HepG2 (cell line): ENCODE measurements around the gene PACSIN1. TPM values are rescaled to one million over a fixed set of nuclear protein-coding genes. Genes with fewer than 3 reads are reported as not detected.

Source experiments
- GABPB1 ChIP-seq: IDR thresholded peaks from 2 replicates; pipeline ENCODE4 v1.6.1; 2016; ENCODE audit warnings: mild to moderate bottlenecking, missing genetic modification reagents, moderate library complexity, missing compliant biosample characterization
- GATA4 ChIP-seq: sonication (generic); IDR thresholded peaks from 2 replicates; pipeline ENCODE4 v1.6.1; 2016; ENCODE audit warnings: antibody characterized with exemption, low read depth, borderline replicate concordance
- JUN ChIP-seq: sonication (generic); formaldehyde crosslinking; IDR thresholded peaks from 2 replicates; pipeline ENCODE4 v1.4.0; 2020; ENCODE audit warnings: mild to moderate bottlenecking, missing genetic modification reagents
- JUND ChIP-seq: sonication (generic); formaldehyde crosslinking; IDR thresholded peaks from 2 replicates; pipeline ENCODE4 v1.8.0; 2022; ENCODE audit warnings: mild to moderate bottlenecking, missing genetic modification reagents
- MIXL1 ChIP-seq: IDR thresholded peaks from 2 replicates; pipeline ENCODE4 v1.6.1; 2016
- MTF2 ChIP-seq: sonication (generic); formaldehyde crosslinking; IDR thresholded peaks from 2 replicates; pipeline ENCODE4 v1.5.0; 2020; ENCODE audit warnings: missing genetic modification reagents, borderline replicate concordance
- PRDM15 ChIP-seq: sonication (generic); formaldehyde crosslinking; IDR thresholded peaks from 2 replicates; pipeline ENCODE4 v1.4.0; 2020; ENCODE audit warnings: missing genetic modification reagents
- REST ChIP-seq, 2 experiments: IDR thresholded peaks; 2 replicates each; pipeline ENCODE4 v1.6.1; 2011 to 2012; ENCODE audit warnings: low read length in 2 of 2, borderline replicate concordance in 1 of 2, low read depth in 1 of 2, mild to moderate bottlenecking in 1 of 2, moderate library complexity in 1 of 2
- SIN3B ChIP-seq: fragments of 150-350 bp; IDR thresholded peaks from 2 replicates; pipeline ENCODE4 v1.6.1; 2014; ENCODE audit warnings: low read length
- SMAD9 ChIP-seq: sonication (generic); formaldehyde crosslinking; IDR thresholded peaks from 2 replicates; pipeline ENCODE4 v1.5.1; 2020; ENCODE audit warnings: mild to moderate bottlenecking, missing genetic modification reagents
- ZBTB20 ChIP-seq: sonication (generic); formaldehyde crosslinking; IDR thresholded peaks from 2 replicates; pipeline ENCODE4 v1.8.1; 2023; ENCODE audit warnings: missing genetic modification reagents, low read depth, mild to moderate bottlenecking, borderline replicate concordance
- ZFP36L1 ChIP-seq: sonication (generic); formaldehyde crosslinking; IDR thresholded peaks from 2 replicates; pipeline ENCODE4 v1.8.0; 2022; ENCODE audit warnings: mild to moderate bottlenecking, missing genetic modification reagents, moderate library complexity
- ZNF3 ChIP-seq: IDR thresholded peaks from 2 replicates; pipeline ENCODE4 v1.7.0; 2017; ENCODE audit warnings: inconsistent platforms
- ZNF33B ChIP-seq: sonication (generic); formaldehyde crosslinking; IDR thresholded peaks from 2 replicates; pipeline ENCODE4 v1.5.1; 2020; ENCODE audit warnings: mild to moderate bottlenecking, missing genetic modification reagents
- polyA plus RNA-seq, 8 experiments: library from polyadenylated mRNA; depleted of rRNA in 3 of 8; stranded (reverse) in 7 of 8; unstranded in 1 of 8; fragments of >200 nt; fragmentation: Illumina TruSeq in 4 of 8; extraction: Trizol in 4 of 8; gene quantifications; 2 replicates each; pipeline versions ENCODE4 v1.2.1 to v1.2.3, GENCODE V29; 2011 to 2016; ENCODE audit warnings: low read depth in 4 of 8, missing spikeins in 1 of 8, mixed read lengths in 1 of 8; ENCODE audit not compliant: insufficient read depth in 1 of 8
- total RNA-seq, 5 experiments: library from RNA; depleted of rRNA; stranded (reverse); fragments of >200 nt; fragmentation: Illumina TruSeq; extraction: Trizol; gene quantifications; 2 replicates each; pipeline ENCODE4 v1.2.3, GENCODE V29; 2016; ENCODE audit warnings: low read depth in 1 of 5
- TF ChIP-seq, protein P1 (sequence below): sonication (generic); formaldehyde crosslinking; IDR thresholded peaks from 2 replicates; pipeline ENCODE4 v1.4.0; 2020; ENCODE audit warnings: mild to moderate bottlenecking, low read depth, missing genetic modification reagents
- TF ChIP-seq, protein P2 (sequence below): sonication (generic); formaldehyde crosslinking; IDR thresholded peaks from 2 replicates; pipeline ENCODE4 v1.5.1; 2020; ENCODE audit warnings: missing genetic modification reagents, mild to moderate bottlenecking, borderline replicate concordance

PACSIN1 gene
- total and polyA plus RNA-seq, 2 of the 13 experiments (the other 11 are each of a cell fraction or from before 2014, with no cell fraction given): not detected

GRCh38 chr6:34560366-34561226 lies 94.7 kb downstream of the PACSIN1 start (continued):
- no peak for TF ChIP-seq JUND (CRISPR knock-in tag)
- TF ChIP-seq, protein P1, sequence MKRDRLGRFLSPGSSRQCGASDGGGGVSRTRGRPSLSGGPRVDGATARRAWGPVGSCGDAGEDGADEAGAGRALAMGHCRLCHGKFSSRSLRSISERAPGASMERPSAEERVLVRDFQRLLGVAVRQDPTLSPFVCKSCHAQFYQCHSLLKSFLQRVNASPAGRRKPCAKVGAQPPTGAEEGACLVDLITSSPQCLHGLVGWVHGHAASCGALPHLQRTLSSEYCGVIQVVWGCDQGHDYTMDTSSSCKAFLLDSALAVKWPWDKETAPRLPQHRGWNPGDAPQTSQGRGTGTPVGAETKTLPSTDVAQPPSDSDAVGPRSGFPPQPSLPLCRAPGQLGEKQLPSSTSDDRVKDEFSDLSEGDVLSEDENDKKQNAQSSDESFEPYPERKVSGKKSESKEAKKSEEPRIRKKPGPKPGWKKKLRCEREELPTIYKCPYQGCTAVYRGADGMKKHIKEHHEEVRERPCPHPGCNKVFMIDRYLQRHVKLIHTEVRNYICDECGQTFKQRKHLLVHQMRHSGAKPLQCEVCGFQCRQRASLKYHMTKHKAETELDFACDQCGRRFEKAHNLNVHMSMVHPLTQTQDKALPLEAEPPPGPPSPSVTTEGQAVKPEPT (CRISPR knock-in tag): peak; percentile 72; the same call in 1 of the 2 replicates
- TF ChIP-seq PRDM15: no peak
- no peak for TF ChIP-seq MIXL1 (CRISPR knock-in tag)
- peak; percentile 29; the same call in 1 of the 2 replicates for TF ChIP-seq SMAD9 (CRISPR knock-in tag)
- 0 out of 2 replicates have a peak, but pooled peaks have one; percentile 25 for TF ChIP-seq ZNF3 (CRISPR knock-in tag)
- peak; percentile 75; the same call in 1 of the 2 replicates for TF ChIP-seq JUN (CRISPR knock-in tag)
- no peak for TF ChIP-seq REST (IDR thresholded peaks at IDR 0.05; ENCODE audit: borderline replicate concordance in 1 of 2, low read depth in 1 of 2, low read length in 2 of 2)
- TF ChIP-seq ZNF33B (CRISPR knock-in tag): 0 out of 2 replicates have a peak, but pooled peaks have one; percentile 63
- no peak for TF ChIP-seq ZBTB20 (CRISPR knock-in tag)
- TF ChIP-seq ZFP36L1: no peak
- TF ChIP-seq, protein P2, sequence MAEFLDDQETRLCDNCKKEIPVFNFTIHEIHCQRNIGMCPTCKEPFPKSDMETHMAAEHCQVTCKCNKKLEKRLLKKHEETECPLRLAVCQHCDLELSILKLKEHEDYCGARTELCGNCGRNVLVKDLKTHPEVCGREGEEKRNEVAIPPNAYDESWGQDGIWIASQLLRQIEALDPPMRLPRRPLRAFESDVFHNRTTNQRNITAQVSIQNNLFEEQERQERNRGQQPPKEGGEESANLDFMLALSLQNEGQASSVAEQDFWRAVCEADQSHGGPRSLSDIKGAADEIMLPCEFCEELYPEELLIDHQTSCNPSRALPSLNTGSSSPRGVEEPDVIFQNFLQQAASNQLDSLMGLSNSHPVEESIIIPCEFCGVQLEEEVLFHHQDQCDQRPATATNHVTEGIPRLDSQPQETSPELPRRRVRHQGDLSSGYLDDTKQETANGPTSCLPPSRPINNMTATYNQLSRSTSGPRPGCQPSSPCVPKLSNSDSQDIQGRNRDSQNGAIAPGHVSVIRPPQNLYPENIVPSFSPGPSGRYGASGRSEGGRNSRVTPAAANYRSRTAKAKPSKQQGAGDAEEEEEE (CRISPR knock-in tag): no peak; the same call in 1 of the 2 replicates
- no peak for TF ChIP-seq GATA4
- peak; percentile 80 for TF ChIP-seq GABPB1 (CRISPR knock-in tag)
- TF ChIP-seq SIN3B: no peak
- no peak for TF ChIP-seq MTF2 (CRISPR knock-in tag)
